ENCODE data around the gene NRCAM. TPM values are rescaled to one million over a fixed set of nuclear protein-coding genes. Genes with fewer than 3 reads are reported as not detected.
A peak's percentile ranks its signal among the peaks of the same experiment; 100 is the strongest.
"Not testable (repeated sequence)": the region's sequence is repeated elsewhere in the genome, so short reads cannot be mapped to it uniquely, and the experiment has no call there.

NRCAM gene
- under 1 TPM; 0.27 to 0.51 (median 0.40) TPM for total RNA-seq (2021; fragmentation: NEBNext Ultra II Directional; extraction: Animal tissue kit (Norgen Biotek cat#: 25700))
- long read RNA-seq, result 0 reads

DNA sequence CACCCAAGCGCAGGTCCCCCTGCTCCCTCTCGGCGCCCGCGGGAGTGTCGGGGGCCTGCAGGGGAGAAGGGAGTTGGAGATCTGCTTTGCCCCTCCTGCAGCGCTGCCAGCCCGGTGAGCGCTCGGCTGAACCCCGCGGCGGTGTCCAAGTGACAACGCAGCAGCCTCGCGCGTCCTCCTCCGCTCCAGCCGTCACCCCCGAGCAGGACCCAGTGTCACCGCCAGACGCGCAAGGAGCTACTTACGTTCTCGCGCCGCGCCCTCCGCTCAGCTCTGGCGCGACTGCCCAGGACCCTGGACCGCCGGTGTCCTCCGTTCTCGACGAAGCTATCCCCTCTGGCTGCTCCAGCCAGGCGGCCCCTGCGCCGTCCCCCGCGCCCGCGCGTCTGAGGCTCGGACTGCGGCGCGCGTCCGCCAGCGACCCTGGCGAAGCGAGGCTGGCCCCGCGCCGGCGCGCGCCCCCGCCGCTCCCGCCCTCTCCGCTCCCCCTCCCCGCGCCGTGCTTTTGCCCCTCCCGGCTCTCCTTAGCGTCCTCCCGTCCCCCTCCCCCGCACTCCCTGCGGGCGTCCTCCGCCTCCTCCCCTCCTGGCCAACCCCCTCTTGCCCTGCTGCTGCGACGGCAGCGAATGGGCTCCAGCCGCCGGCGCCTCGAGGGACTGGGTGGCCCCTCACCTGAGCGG, at the start of gene NRCAM:
Gene NRCAM, minus strand, starts transcription at position 439 of the 680 bp plus-strand sequence. CDS start 216,372 bp downstream, outside the sequence.
- peaks cover 5% of the 10 kb centered on the region; the same call in 1 of the 2 replicates for H3K4me1 Mint-ChIP-seq (ENCODE audit: low read depth)
- H3K27ac Mint-ChIP-seq, result no peak within 1 kb of the TSS
- H3K27me3 Mint-ChIP-seq (ENCODE audit: insufficient read depth), result peaks cover 19% of the 10 kb centered on the region
- no peaks in the 10 kb centered on the region for H3K9me3 Mint-ChIP-seq
- no peak for DNase-seq
- TF ChIP-seq, protein P1, sequence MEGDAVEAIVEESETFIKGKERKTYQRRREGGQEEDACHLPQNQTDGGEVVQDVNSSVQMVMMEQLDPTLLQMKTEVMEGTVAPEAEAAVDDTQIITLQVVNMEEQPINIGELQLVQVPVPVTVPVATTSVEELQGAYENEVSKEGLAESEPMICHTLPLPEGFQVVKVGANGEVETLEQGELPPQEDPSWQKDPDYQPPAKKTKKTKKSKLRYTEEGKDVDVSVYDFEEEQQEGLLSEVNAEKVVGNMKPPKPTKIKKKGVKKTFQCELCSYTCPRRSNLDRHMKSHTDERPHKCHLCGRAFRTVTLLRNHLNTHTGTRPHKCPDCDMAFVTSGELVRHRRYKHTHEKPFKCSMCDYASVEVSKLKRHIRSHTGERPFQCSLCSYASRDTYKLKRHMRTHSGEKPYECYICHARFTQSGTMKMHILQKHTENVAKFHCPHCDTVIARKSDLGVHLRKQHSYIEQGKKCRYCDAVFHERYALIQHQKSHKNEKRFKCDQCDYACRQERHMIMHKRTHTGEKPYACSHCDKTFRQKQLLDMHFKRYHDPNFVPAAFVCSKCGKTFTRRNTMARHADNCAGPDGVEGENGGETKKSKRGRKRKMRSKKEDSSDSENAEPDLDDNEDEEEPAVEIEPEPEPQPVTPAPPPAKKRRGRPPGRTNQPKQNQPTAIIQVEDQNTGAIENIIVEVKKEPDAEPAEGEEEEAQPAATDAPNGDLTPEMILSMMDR (IDR thresholded peaks at IDR 0.05), result no peak
- H3K36me3 Mint-ChIP-seq (ENCODE audit: low read depth), result no peaks in the 10 kb centered on the region
- H3K4me3 Mint-ChIP-seq, result peak within 1 kb of the TSS; percentile 48; the same call in 1 of the 2 replicates

- not testable (repeated sequence) for H3K27me3 Mint-ChIP-seq (ENCODE audit: insufficient read depth); H3K9me3 Mint-ChIP-seq; H3K36me3 Mint-ChIP-seq (ENCODE audit: low read depth); H3K27ac Mint-ChIP-seq; H3K4me3 Mint-ChIP-seq; DNase-seq
- peaks cover 17% of the 10 kb centered on the region for H3K4me1 Mint-ChIP-seq (ENCODE audit: low read depth)
Observed at GRCh38 chr7:108504576-108504975, 48.3 kb upstream of the NRCAM start.

DNA sequence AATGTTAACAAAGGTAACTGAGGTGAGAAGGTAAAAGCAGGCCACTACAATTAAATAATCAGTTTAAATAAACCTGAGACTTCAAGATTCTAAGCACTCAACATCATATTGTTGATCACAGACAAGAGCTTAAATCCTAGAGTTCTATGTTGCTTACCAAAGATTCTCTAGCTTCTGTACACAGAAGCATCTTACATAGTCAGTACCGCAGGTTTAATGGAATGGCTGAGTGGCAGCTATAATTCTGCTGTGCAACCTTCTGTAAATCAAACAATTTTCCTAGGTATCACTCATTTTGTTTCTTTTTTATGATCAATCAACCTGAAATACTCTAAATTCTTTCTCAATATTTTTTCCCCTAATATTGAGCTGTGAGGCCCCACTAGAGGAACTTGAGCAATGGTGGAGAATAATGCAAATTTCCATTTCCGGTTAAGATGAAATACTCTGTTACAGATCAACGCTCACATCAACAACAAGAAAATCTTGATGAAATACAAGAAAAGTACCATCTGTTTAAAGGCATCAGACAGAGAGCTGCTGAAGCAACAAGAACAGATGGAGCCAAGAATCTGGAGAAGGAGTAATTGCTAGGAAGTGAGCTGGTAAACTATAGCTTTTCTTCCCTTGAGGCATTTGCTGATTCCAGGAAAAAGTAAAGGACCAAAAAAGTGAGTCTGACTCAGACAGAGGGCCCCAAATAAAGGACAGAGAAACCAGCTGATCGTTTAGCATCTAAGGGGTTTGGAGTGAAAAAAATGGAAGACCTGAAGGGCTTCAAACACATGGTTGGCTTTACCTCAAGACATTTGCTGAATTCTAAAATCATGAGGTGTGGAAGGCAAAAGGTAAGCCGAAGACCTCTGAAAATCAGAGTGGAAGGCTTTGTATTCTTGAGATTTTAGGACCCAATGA, 47.1 kb upstream of the NRCAM start:
- peak overlapping the region; percentile 64 for H3K27ac Mint-ChIP-seq
- H3K36me3 Mint-ChIP-seq (ENCODE audit: low read depth), result 0 out of 2 replicates have a peak, but pooled peaks cover 6% of the 10 kb centered on the region
- H3K4me3 Mint-ChIP-seq, result no peak overlapping the region
- H3K4me1 Mint-ChIP-seq (ENCODE audit: low read depth), result peaks cover 21% of the 10 kb centered on the region
- no peaks in the 10 kb centered on the region for H3K9me3 Mint-ChIP-seq
- no peaks in the 10 kb centered on the region for H3K27me3 Mint-ChIP-seq (ENCODE audit: insufficient read depth)
- TF ChIP-seq, protein P1 (IDR thresholded peaks at IDR 0.05), result no peak
- DNase-seq, result peak; percentile 15

- H3K4me3 Mint-ChIP-seq, result no peak overlapping the region
- no peaks in the 10 kb centered on the region for H3K27me3 Mint-ChIP-seq (ENCODE audit: insufficient read depth)
- H3K9me3 Mint-ChIP-seq, result no peaks in the 10 kb centered on the region
- TF ChIP-seq, protein P1 (IDR thresholded peaks at IDR 0.05), result no peak
- 0 out of 2 replicates have a peak, but pooled peaks cover 6% of the 10 kb centered on the region for H3K36me3 Mint-ChIP-seq (ENCODE audit: low read depth)
- DNase-seq, result no peak
- H3K27ac Mint-ChIP-seq, result no peak overlapping the region
- peaks cover 21% of the 10 kb centered on the region for H3K4me1 Mint-ChIP-seq (ENCODE audit: low read depth)
Observed at GRCh38 chr7:108499566-108499965, 43.3 kb upstream of the NRCAM start.

DNA sequence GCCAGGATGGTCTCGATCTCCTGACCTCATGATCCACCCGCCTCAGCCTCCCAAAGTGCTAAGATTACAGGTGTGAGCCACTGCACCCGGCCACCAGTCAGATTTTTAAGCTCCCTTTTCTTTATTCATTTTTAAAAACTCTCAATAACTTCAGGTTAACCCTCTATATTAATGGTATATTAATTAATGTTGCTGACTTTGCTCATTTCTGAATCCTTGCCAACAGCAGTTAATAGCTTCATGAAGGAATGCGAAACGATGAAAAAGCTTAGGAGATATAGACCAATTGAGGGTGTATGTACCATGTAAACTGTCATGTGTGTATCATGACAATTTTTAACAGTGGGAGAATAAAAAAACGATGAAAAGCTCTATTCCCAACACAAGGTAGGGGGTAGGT, 42.2 kb upstream of the NRCAM start:
- Mint-ChIP-seq H3K27me3 (ENCODE audit: insufficient read depth) (no peaks in the 10 kb centered on the region), H3K36me3 (ENCODE audit: low read depth) (0 out of 2 replicates have a peak, but pooled peaks cover 6% of the 10 kb centered on the region), H3K9me3 (no peaks in the 10 kb centered on the region), H3K4me1 (ENCODE audit: low read depth) (peaks cover 15% of the 10 kb centered on the region), H3K4me3 (no peak overlapping the region), H3K27ac (no peak overlapping the region)
- DNase-seq, result no peak
- TF ChIP-seq, protein P1 (IDR thresholded peaks at IDR 0.05), result no peak
